Transverse colon (tissue), 4 donors: ENCODE data around the gene WDCP.

Experiments
- CTCF ChIP-seq, 5 experiments: fragments of 200-600 bp in 3 of 5; fragments of 450-650 bp in 2 of 5; sonication (generic) in 3 of 5; IDR thresholded peaks; 1 replicate in 2 of 5; 2 replicates in 3 of 5; pipeline ENCODE4 v1.5.1; 2016 to 2017; ENCODE audit warnings: antibody characterized with exemption in 5 of 5, inconsistent platforms in 3 of 5, mild to moderate bottlenecking in 2 of 5, moderate library complexity in 1 of 5
- POLR2AphosphoS5 ChIP-seq, 3 donors: sonication (generic); formaldehyde crosslinking; IDR thresholded peaks; one replicate each; pipeline ENCODE4 v1.6.1; 2016; ENCODE audit warnings: antibody characterized with exemption in 3 of 3

- TF ChIP-seq CTCF (IDR thresholded peaks at IDR 0.05), result no peak
- no peak for TF ChIP-seq POLR2AphosphoS5 (IDR thresholded peaks at IDR 0.05)
Observed at GRCh38 chr2:24051833-24052232, 4.6 kb upstream of the WDCP start.
